Activated CD4-positive, alpha-beta T cell treated with anti-CD3 and anti-CD28 coated beads for 48 hours (primary cell): ENCODE measurements around the gene ANAPC13.

Source experiments
- DNase-seq: peaks from one replicate; pipeline ENCODE4 v3.0.0-alpha.2; 2020

The ANAPC13 gene

GRCh38 chr3:134481166-134481565, 4.6 kb downstream of the ANAPC13 start:
- DNase-seq: no peak

GRCh38 chr3:134480546-134480945, 5.2 kb downstream of the ANAPC13 start:
- DNase-seq: no peak

- no peak for DNase-seq
Observed at GRCh38 chr3:134477938-134478337, 7.8 kb downstream of the ANAPC13 start.

DNA sequence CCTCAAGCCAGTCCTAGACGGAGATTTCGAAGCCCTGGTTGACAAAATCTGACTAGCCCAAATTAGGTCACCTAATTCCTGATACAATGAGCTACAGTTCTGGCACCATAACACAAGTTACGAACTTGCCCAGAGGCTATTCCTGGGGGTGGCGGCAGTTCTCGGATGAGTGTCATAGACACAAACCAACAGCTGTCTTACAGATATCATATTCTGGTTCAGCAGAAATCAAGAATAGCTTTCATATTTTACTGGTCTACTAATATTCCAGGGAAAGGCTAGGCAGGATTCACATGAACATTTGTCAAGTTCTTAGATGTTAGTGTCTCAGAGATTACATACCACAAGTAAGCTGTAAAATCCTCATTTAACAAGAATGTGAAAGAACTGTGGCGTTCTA, 8.8 kb downstream of the ANAPC13 start:
- no peak for DNase-seq

GRCh38 chr3:134476306-134476705, 9.5 kb downstream of the ANAPC13 start:
- DNase-seq: no peak

DNA sequence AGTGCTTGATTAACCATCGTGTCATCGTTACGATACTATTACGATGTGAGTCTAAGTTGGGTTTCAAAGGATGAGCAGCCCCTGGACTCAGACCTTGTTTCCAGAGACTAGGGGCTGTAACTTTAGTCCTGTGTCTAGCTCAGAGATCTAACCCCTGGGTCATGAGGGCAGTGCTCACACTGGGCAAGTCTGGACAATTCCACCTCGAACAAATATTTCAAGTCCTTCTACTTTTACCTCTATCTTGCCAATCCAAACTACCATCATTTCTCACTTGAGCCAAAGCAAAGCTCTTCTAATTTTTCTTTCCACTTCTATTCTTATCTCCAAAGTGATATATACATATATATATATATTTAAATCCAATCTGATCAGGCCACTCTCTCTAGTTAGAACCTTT, 10.8 kb downstream of the ANAPC13 start:
- DNase-seq: no peak

DNA sequence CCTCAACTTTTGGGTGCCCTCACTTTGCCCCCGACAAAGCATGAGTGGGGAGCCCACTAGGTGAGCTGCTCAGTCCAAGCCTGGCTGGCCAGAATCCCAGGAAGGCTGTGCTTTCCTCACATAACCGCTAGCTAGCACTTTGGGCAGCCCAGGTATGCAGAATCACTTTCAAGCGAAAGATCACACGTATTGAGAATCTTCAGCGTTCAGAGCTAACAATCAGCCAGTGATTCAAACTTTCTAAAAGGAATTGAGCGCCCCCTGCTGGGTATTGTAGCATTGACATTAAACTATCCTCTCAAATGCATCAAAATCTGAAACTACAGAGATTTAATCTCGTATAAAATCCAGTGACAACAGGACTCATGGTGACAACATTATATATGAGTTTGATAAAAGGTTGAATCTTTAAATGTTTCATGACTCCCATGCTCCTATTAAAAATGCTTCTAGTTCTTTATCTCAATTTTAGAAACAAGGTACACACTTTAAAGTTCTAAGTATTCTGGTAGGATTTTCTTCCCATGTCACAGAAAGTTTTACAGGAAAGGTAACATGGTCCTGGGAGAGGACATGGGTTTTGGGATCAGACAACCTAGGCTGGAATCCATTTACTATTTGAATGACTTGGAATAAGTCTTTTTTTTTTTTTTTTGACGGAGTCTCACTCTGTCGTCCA, 11.8 kb downstream of the ANAPC13 start:
- peak; percentile 86 for DNase-seq

GRCh38 chr3:134472831-134473230, 13.0 kb downstream of the ANAPC13 start:
- DNase-seq: no peak

GRCh38 chr3:134471521-134472193, 14.1 kb downstream of the ANAPC13 start:
- DNase-seq: no peak

DNA sequence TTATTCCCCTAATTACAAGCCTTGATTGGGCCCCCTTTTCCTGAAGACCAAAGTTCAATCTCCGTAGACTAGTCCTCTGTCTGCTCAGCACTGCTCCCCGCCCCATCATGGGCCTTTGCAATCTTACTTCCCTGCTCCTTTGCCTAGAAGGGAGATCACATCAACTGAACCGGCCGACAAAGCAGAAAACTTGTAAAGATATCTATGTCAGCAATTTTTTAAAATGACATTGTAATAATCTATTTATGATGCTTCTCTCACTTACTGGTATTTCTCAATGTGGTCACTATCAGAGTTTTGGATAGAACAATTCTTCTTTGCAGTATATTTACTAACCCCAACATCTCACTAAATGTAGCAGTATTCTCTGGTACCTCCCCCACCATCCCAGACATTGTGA, 17.3 kb downstream of the ANAPC13 start:
- DNase-seq: no peak

DNA sequence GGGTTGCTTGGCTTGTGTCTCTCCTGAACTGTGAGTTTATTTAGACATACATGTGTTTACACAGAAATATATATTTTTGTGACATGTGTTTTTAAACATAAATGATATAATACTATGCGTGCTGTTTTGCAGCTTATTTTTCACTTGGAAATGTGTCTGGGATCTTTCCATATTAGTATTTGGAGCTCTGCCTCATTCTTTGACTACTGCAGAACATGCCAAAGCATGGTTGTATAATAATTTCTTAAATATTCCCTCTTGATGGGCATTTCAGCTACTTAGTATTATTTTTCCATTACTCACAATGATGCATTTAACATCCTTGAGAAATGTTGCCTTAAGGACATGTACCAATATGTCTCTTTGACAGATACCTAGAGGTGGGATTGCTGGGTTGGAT, 19.5 kb downstream of the ANAPC13 start:
- DNase-seq: no peak

DNA sequence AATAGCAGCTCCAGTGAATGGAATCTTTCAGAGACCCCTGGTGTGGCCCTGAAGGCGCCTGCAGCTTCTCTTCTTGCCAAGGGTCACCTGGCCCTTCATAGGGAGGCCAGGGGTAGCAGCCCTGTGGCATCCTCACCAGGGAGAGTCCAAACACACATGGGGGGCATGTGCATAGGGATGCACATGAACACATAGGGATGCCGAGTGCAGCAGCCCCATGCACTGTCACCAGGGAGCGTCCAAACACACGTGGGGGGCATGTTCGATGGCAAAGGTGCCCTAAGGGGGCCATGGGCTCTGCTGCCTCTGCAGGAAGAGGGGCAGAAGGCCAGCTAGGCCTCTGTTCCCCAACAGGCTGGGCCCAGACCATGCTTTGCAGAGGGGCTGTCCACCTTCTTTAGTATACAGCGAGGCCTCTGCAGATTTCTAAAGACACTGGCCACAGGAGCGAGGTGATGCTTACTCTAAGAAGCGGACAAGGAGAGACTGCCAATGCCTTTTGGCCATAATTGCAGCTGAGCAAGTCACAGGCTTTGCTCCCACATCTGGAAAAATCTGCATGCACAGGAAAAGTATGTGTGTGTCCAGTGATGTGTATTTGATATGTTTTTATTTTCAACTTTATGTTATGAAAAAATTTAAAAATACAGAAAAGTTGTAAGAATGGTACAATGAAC, 21.0 kb downstream of the ANAPC13 start:
- DNase-seq: no peak

- no peak for DNase-seq
Observed at GRCh38 chr3:134464064-134464688, 21.6 kb downstream of the ANAPC13 start.

DNA sequence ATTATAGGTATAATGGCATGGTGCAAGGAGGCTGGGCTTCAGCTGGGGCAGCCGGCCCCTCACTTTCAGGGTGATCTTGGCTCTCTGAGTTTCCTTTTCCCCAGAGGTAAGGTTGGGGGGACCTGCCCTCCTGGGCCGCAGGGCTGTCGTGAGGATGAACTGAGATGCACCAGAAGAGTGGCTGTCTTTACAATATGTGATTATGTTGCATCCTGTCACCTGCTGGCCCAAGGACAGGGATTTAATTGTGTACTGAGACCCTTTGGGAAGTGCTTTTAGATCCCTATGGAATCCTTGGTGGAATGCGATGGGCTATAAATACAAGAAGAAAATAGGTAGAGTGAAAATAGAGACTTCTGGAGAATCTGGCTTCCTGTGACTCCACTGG, 22.1 kb downstream of the ANAPC13 start:
- DNase-seq: no peak

- no peak for DNase-seq
Observed at GRCh38 chr3:134462331-134462941, 23.3 kb downstream of the ANAPC13 start.

DNA sequence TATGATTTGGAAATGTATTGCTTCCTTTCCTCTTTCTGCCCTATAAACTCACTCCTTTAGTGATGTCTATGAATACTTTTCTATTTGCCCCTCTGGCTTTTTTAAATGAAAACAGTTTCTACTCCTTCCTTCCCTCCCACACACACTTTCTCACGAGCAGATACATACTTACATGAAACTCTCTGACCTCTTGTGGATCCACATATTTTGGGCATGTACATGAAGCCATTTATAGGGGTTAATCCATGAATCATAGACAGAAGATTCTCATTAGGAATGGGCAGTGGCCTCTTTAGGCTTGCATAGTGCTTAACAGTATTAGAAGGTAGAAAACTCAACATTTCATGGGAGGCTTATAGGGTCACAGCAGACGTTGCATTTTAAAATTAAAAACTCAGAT, 24.8 kb downstream of the ANAPC13 start:
- no peak for DNase-seq

GRCh38 chr3:134459562-134459961, 26.2 kb downstream of the ANAPC13 start:
- DNase-seq: no peak

GRCh38 chr3:134458406-134458945, 27.3 kb downstream of the ANAPC13 start:
- DNase-seq: no peak

GRCh38 chr3:134457376-134458074, 28.3 kb downstream of the ANAPC13 start:
- no peak for DNase-seq

- no peak for DNase-seq
Observed at GRCh38 chr3:134453631-134454030, 32.2 kb downstream of the ANAPC13 start.

DNA sequence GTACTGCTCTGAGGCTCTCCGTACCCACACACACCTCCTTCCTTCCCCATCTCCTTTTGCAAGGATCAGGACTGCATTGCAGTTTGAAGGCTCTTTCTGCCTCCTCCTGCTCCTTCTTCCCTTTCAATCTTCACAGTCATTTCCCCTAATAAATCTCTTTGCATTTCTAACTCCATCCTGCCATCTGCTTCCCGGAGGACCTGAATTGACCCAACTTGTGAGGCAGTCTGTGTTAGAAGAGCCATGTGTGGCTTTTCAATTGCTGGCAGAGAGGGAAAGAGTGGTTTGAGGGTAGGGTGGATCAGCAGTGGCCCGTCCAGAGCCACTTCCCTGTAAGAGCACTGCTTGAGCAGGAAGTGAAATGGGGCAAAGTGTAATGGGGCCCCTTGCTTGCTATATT, 35.8 kb downstream of the ANAPC13 start:
- DNase-seq: no peak

GRCh38 chr3:134449277-134449676, 36.5 kb downstream of the ANAPC13 start:
- DNase-seq: peak; percentile 5
